Gastrocnemius medialis (tissue), 4 donors: ENCODE results near the gene C9orf152.

Source experiments
- CTCF ChIP-seq, 5 experiments: fragments of 450-650 bp in 3 of 5; fragments of 200-600 bp in 2 of 5; sonication (generic) in 2 of 5; IDR thresholded peaks in 4 of 5; conservative IDR thresholded peaks in 1 of 5; 1 replicate in 4 of 5; 2 replicates in 1 of 5; pipeline ENCODE4 v1.5.1; 2016 to 2019; ENCODE audit warnings: antibody characterized with exemption in 5 of 5, mild to moderate bottlenecking in 3 of 5, moderate library complexity in 3 of 5
- POLR2A ChIP-seq, 2 donors: fragments of 450-650 bp; IDR thresholded peaks; one replicate each; pipeline ENCODE4 v1.6.1; 2017; ENCODE audit warnings: antibody characterized with exemption in 2 of 2, mild to moderate bottlenecking in 2 of 2, moderate library complexity in 2 of 2

GRCh38 chr9:110206389-110206788, 1.6 kb downstream of the C9orf152 start:
- TF ChIP-seq CTCF (IDR thresholded peaks at IDR 0.05 in 4 of 5, conservative IDR thresholded peaks at IDR 0.05 in 1 of 5) (no peak), POLR2A (IDR thresholded peaks at IDR 0.05) (no peak)
